GM12878 (cell line): ENCODE data around the gene TNNT3. TPM values are rescaled to one million over a fixed set of nuclear protein-coding genes. Genes with fewer than 3 reads are reported as not detected.
"Not testable (repeated sequence)": the region's sequence is repeated elsewhere in the genome, so short reads cannot be mapped to it uniquely, and the experiment has no call there.

Experiments used
- ATAC-seq: fragments of 200-7000 bp; cut with Tn5 transposase; 3 replicates; pipeline ENCODE4 v1.9.1; 2020; ENCODE audit warnings: mild to moderate bottlenecking, moderate library complexity
- BruUV-seq: library from RNA; stranded (reverse); fragments of 400-500 nt; replicated peaks from 2 replicates; lab custom pipeline; 2021; lab: Mats Ljungman, UMichigan
- CTCF ChIA-PET: fragments of 300-600 bp; sonication (Branson Sonifier 250); formaldehyde crosslinking; extraction: SDS; loops from one replicate; lab custom pipeline; 2021; ENCODE audit warnings: inconsistent platforms; lab: Yijun Ruan, JAX
- POLR2A ChIA-PET: fragments of 350-600 bp; formaldehyde crosslinking; extraction: SDS; loops from one replicate; lab custom pipeline; 2021; ENCODE audit warnings: inconsistent platforms; lab: Charles Lee
- RAD21 ChIA-PET: fragments of 300-600 bp; sonication (Branson Sonifier 250); formaldehyde crosslinking; loops from one replicate; lab custom pipeline; 2023; ENCODE audit warnings: antibody characterized with exemption; ENCODE audit not compliant: unreplicated experiment; lab: Charles Lee
- SMC1A ChIA-PET: fragments of 300-600 bp; sonication (Branson Sonifier 250); formaldehyde crosslinking; loops from one replicate; lab custom pipeline; 2023; ENCODE audit not compliant: unreplicated experiment, uncharacterized antibody; lab: Charles Lee
- DNase-seq: peaks from one replicate; pipeline ENCODE4 v3.0.0-alpha.2; 2011; ENCODE audit warnings: low read depth, low spot score
- FAIRE-seq: peaks from 3 replicates; lab custom pipeline; 2011; peaks lifted over from hg19 to GRCh38; lab: Jason Lieb, UNC
- H2AFZ ChIP-seq: 2 replicates; pipeline ENCODE4 v1.6.0; 2011; ENCODE audit warnings: low read depth, low read length, control low read depth; ENCODE audit not compliant: control insufficient read depth
- H3K27ac ChIP-seq: 2 replicates; pipeline ENCODE4 v1.5.1; 2011; ENCODE audit warnings: control low read depth; ENCODE audit not compliant: control insufficient read depth, insufficient read depth
- H3K27me3 ChIP-seq, 2 experiments: replicated peaks in 1 of 2; 2 replicates each; pipeline versions ENCODE4 v1.6.0 to v1.6.1; 2011; ENCODE audit warnings: low read length in 1 of 2; ENCODE audit not compliant: control insufficient read depth in 2 of 2, insufficient read depth in 2 of 2
- H3K36me3 ChIP-seq, 2 experiments: 2 replicates each; pipeline ENCODE4 v1.5.1; 2011; ENCODE audit warnings: low read length in 1 of 2; ENCODE audit not compliant: control insufficient read depth in 2 of 2, insufficient read depth in 2 of 2
- H3K4me1 ChIP-seq: 2 replicates; pipeline ENCODE4 v1.6.1; 2011; ENCODE audit warnings: mild to moderate bottlenecking, low read length, moderate library complexity, mixed read lengths; ENCODE audit not compliant: control insufficient read depth, insufficient read depth
- H3K4me2 ChIP-seq: 2 replicates; pipeline ENCODE4 v1.6.0; 2011; ENCODE audit warnings: control low read depth; ENCODE audit not compliant: control insufficient read depth, insufficient read depth
- H3K4me3 ChIP-seq: fragments of 200-600 bp; sonication (generic); 2 replicates; pipeline ENCODE4 v1.5.1; 2016
- H3K79me2 ChIP-seq: 2 replicates; pipeline ENCODE4 v1.6.0; 2011; ENCODE audit warnings: low read length; ENCODE audit not compliant: control insufficient read depth, insufficient read depth
- H3K9ac ChIP-seq: 2 replicates; pipeline ENCODE4 v1.8.0; 2011; ENCODE audit warnings: low read length, control low read depth, mixed read lengths; ENCODE audit not compliant: control insufficient read depth, insufficient read depth
- H3K9me3 ChIP-seq: replicated peaks from 3 replicates; pipeline ENCODE4 v1.5.1; 2011; ENCODE audit warnings: mild to moderate bottlenecking, low read length; ENCODE audit not compliant: control insufficient read depth, insufficient read depth
- H4K20me1 ChIP-seq: 2 replicates; pipeline ENCODE4 v1.6.0; 2011; ENCODE audit not compliant: control insufficient read depth, insufficient read depth
- BMI1 ChIP-seq: fragments of 450-650 bp; IDR thresholded peaks from 2 replicates; pipeline ENCODE4 v1.6.1; 2016; ENCODE audit warnings: mild to moderate bottlenecking, moderate library complexity, borderline replicate concordance
- CHD1 ChIP-seq: IDR thresholded peaks from 2 replicates; pipeline ENCODE4 v1.6.1; 2012; ENCODE audit warnings: low read depth, low read length, improper control_type of control experiment
- MTA3 ChIP-seq: IDR thresholded peaks from 2 replicates; pipeline ENCODE4 v1.6.1; 2012; ENCODE audit warnings: low read length, inconsistent platforms, borderline replicate concordance
- NBN ChIP-seq: fragments of 450-650 bp; IDR thresholded peaks from 2 replicates; pipeline ENCODE4 v1.6.1; 2016
- POLR2A ChIP-seq: IDR thresholded peaks from 2 replicates; pipeline ENCODE4 v1.6.1; 2011; ENCODE audit warnings: low read depth, mild to moderate bottlenecking, low read length
- WGBS: methylation state at CpG from one replicate; pipeline ENCODE4 v1.1.6; 2016; ENCODE audit warnings: low lambda C conversion rate; ENCODE audit not compliant: insufficient replicate concordance, insufficient coverage; ENCODE audit errors: missing lambda C conversion rate; 5-methylcytosine and 5-hydroxymethylcytosine counted together
- in situ Hi-C: fragments of 300-500 bp; cut with MboI; formaldehyde crosslinking; loops from 9 replicates; pipeline ENCODE4 v1.14.3; 2018; ENCODE audit warnings: mixed read lengths
- intact Hi-C: fragments of 100-400 bp; cut with micrococcal nuclease; formaldehyde crosslinking; loops from one replicate; pipeline ENCODE4 v1.14.2; 2022; ENCODE audit not compliant: unreplicated experiment
- polyA plus RNA-seq, 11 experiments: library from polyadenylated mRNA; depleted of rRNA in 4 of 11; unstranded in 6 of 11; stranded (reverse) in 5 of 11; fragments of >200 nt; fragmentation: Nextera tagmentation in 4 of 11; fragmentation: Illumina TruSeq in 1 of 11; extraction: Ambion mirVana in 4 of 11; extraction: Trizol in 1 of 11; gene quantifications; 1 replicate in 1 of 11; 2 replicates in 10 of 11; pipeline versions ENCODE4 v1.2.1 to v1.2.3, GENCODE V29; 2011 to 2016; ENCODE audit warnings: inconsistent platforms in 2 of 11, missing spikeins in 2 of 11, low read depth in 1 of 11
- total RNA-seq, 4 experiments: library from RNA; depleted of rRNA in 3 of 4; stranded (reverse); fragments of >200 nt in 3 of 4; fragmentation: Illumina TruSeq in 1 of 4; extraction: Trizol in 1 of 4; gene quantifications; 2 replicates each; pipeline versions ENCODE4 v1.2.1 to v1.2.3, GENCODE V29; 2013 to 2021

The TNNT3 gene
- total and polyA plus RNA-seq, 10 of the 15 experiments (the other 5 are each of a cell fraction or from before 2014, with no cell fraction given), result 0.40 to 0.50 TPM; not detected in 8

DNA sequence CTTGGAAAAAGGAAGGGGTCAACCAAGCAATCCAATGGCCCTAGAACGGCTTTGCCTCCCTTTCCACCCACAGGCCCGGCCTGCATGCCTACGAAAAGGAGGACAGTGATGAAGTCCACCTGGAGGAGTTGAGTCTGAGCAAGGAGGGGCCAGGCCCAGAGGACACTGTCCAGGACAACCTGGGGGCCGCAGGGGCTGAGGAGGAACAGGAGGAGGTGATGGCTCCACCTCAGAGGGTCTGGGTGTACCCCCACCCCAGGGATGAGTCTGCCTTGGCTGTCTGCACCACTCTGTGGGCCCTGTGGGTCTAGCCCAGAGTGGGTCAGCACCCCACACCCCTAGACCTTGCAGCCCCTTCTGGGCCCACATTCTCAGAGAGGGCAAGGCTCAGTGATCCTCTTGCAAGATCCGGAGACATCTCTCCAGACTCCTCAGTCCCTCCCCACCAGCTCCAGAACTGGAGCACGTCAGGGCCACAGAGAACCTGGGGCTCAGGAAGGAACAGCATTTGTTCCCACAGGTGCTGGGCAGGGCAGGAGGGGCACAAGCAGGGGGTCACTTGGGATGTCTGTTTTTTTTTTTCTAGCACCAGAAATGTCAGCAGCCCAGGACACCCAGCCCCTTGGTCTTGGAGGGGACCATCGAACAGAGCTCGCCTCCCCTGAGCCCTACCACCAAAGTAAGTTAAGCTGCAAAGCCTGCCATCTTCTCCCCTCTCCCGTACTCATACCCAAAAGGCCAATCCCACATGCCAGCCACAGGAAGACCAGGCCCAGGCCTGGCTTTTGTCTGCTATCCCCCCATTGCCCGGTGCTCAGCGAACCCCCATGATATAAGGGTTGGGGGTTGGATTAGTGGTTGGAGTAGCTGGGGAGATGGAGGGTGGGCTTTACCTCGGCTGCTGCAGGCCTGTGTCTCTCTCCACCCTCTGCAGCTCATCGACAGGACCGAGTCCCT lies 35.9 kb upstream of the TNNT3 start:
- BruUV-seq, result no TSS peak
- ChIA-PET POLR2A (no interaction called here), SMC1A (interaction anchor here (2.0 kb wide), 1 partner anchor 28 kb away, joined by 6 read pairs; no protein-coding TSS in a partner anchor), CTCF (interaction anchor here (0.6 to 1.5 kb wide), 7 partner anchors 12 to 268 kb away, joined by 3 to 8 read pairs (median 5); no protein-coding TSS in a partner anchor), RAD21 (interaction anchor here (1.2 to 2.0 kb wide), 3 partner anchors 33 to 47 kb away, joined by 4 to 10 read pairs (median 8); partner anchors contain the start of gene TNNI2)
- DNase-seq (no peak), FAIRE-seq (no peak), ATAC-seq (no peak)
- H4K20me1 ChIP-seq, result peaks cover 5% of the 10 kb centered on the region; the same call in 1 of the 2 replicates
- peaks cover 31 to 54% of the 10 kb centered on the region in 2 experiments for H3K36me3 ChIP-seq
- H3K79me2 ChIP-seq, result no peaks in the 10 kb centered on the region; the same call in 1 of the 2 replicates
- H3K9ac ChIP-seq, result no peak overlapping the region
- no peak overlapping the region for H3K4me3 ChIP-seq
- no peak overlapping the region for H3K4me2 ChIP-seq
- intact Hi-C loops (loop anchor here (2.0 kb wide), 1 partner anchor 267 kb away; no protein-coding TSS in a partner anchor), in situ Hi-C loops (loop anchor here (5.0 kb wide), 1 partner anchor 34 kb away; the partner anchor contains the start of gene TNNT3)
- no peaks in the 10 kb centered on the region for H3K9me3 ChIP-seq
- H3K27me3 ChIP-seq, result no peaks in the 10 kb centered on the region
- H3K4me1 ChIP-seq, result no peaks in the 10 kb centered on the region; the same call in 1 of the 2 replicates
- H3K27ac ChIP-seq, result no peak overlapping the region
- 91% methylated on average over 14 of the region's 14 CpGs for WGBS
- H2AFZ ChIP-seq, result no peak overlapping the region
- no peak for TF ChIP-seq BMI1
- peak; percentile 9; the same call in 1 of the 2 replicates for TF ChIP-seq POLR2A
- TF ChIP-seq, all 136 proteins: peak for 1

DNA sequence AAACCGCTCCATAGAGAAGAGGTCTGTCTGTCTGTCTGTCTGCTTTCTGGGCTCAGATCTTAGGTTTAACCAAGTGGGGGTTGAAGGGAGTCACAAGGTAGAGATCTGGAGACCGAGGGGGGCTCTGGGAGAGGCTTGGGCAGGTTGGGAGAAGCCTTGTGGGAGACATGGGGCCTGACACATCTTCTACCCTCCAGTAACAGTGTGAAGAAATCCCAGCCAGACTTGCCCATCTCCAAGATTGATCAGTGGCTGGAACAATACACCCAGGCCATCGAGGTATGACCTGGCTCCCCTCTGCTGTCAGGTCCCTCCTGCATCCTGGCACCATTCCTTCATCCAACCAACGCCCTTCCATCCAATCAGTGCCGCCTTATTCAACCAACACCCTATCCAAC lies 35.2 kb upstream of the TNNT3 start:
- ChIA-PET RAD21 (no interaction called here), CTCF (interaction anchor here (0.6 kb wide), 1 partner anchor 115 kb away, joined by 3 read pairs; no protein-coding TSS in a partner anchor), SMC1A (no interaction called here), POLR2A (no interaction called here)
- DNase-seq (no peak), ATAC-seq (no peak), FAIRE-seq (no peak)
- BruUV-seq, result no TSS peak
- H3K4me3 ChIP-seq, result no peak overlapping the region
- peaks cover 33 to 60% of the 10 kb centered on the region in 2 experiments for H3K36me3 ChIP-seq
- TF ChIP-seq CHD1, result no peak
- no peak for TF ChIP-seq MTA3
- no peak for TF ChIP-seq NBN
- no peak overlapping the region for H3K27ac ChIP-seq
- no peaks in the 10 kb centered on the region; the same call in 1 of the 2 replicates for H3K4me1 ChIP-seq
- H3K9ac ChIP-seq, result no peak overlapping the region
- intact Hi-C loops (no loop called here), in situ Hi-C loops (loop anchor here (5.0 kb wide), 1 partner anchor 33 kb away; the partner anchor contains the start of gene TNNT3)
- H3K79me2 ChIP-seq, result no peaks in the 10 kb centered on the region; the same call in 1 of the 2 replicates
- H2AFZ ChIP-seq, result no peak overlapping the region
- no peaks in the 10 kb centered on the region for H3K9me3 ChIP-seq
- no peak overlapping the region for H3K4me2 ChIP-seq
- 100% methylated on average over 5 of the region's 5 CpGs for WGBS
- no peaks in the 10 kb centered on the region for H3K27me3 ChIP-seq
- peaks cover 5% of the 10 kb centered on the region; the same call in 1 of the 2 replicates for H4K20me1 ChIP-seq

DNA sequence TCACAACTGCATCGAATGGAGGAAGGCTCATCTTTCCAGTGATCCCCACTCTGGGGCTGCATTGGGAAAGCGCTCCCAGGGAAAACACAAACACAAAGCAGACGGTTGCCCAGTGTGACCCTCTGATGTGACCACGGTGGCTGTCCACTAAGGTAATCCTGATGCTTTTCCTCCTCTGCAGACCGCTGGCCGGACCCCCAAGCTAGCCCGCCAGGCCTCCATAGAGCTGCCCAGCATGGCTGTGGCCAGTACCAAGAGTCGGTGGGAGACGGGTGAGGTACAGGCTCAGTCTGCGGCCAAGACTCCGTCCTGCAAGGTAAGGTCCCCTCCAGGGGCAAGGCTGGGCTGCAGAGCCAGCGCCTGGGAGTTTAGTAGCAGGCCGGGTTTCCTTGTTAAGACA lies 33.0 kb upstream of the TNNT3 start:
- H3K4me3 ChIP-seq, POLR2A ChIA-PET, H3K27ac ChIP-seq, CTCF ChIA-PET, ATAC-seq, in situ Hi-C loops, DNase-seq, SMC1A ChIA-PET, BruUV-seq, H3K9me3 ChIP-seq, H3K27me3 ChIP-seq, RAD21 ChIA-PET, H3K9ac ChIP-seq, H2AFZ ChIP-seq, H3K4me1 ChIP-seq, H4K20me1 ChIP-seq, H3K4me2 ChIP-seq, FAIRE-seq, H3K79me2 ChIP-seq: not testable (repeated sequence)
- WGBS, result 82% methylated on average over 13 of the region's 13 CpGs
- H3K36me3 ChIP-seq, result peaks cover 33 to 51% of the 10 kb centered on the region in 2 experiments
- intact Hi-C loops, result loop anchor here (5.0 kb wide), 1 partner anchor 49 kb away; the partner anchor contains the start of gene TNNI2
